GM13977 (cell line): Measurements from ENCODE around the gene RGS17.
A peak's percentile ranks its signal among the peaks of the same experiment; 100 is the strongest.

Experiments
- DNase-seq: peaks from one replicate; pipeline ENCODE4 v3.0.0; 2012; ENCODE audit warnings: low spot score
- CTCF ChIP-seq: IDR thresholded peaks from 2 replicates; pipeline ENCODE4 v1.5.1; 2012; ENCODE audit warnings: mild to moderate bottlenecking, control low read depth; ENCODE audit not compliant: insufficient read depth; ENCODE audit errors: extremely low read depth, missing control alignments
- in situ Hi-C: fragments of 300-500 bp; cut with MboI; formaldehyde crosslinking; loops from one replicate; pipeline ENCODE4 v1.12.0; 2022; ENCODE audit warnings: low sequenced_read_pairs, low pct_unique_long_range_greater_than_20kb, mixed read lengths, inconsistent platforms; ENCODE audit not compliant: unreplicated experiment

RGS17 gene

GRCh38 chr6:153032255-153032882, 98.7 kb downstream of the RGS17 start:
- DNase-seq, result no peak
- TF ChIP-seq CTCF, result peak; percentile 57
- in situ Hi-C loops, result loop anchor here (25.0 kb wide), 2 partner anchors 280 to 480 kb away; no protein-coding TSS in a partner anchor

GRCh38 chr6:153031335-153031955, 99.6 kb downstream of the RGS17 start:
- no peak for DNase-seq
- in situ Hi-C loops, result loop anchor here (25.0 kb wide), 2 partner anchors 281 to 481 kb away; no protein-coding TSS in a partner anchor
- TF ChIP-seq CTCF, result no peak

- in situ Hi-C loops, result loop anchor here (25.0 kb wide), 2 partner anchors 283 to 483 kb away; no protein-coding TSS in a partner anchor
- no peak for DNase-seq
- no peak for TF ChIP-seq CTCF
These were observed 102.1 kb downstream of the RGS17 start for GRCh38 chr6:153028963-153029362.

- in situ Hi-C loops, result loop anchor here (25.0 kb wide), 2 partner anchors 284 to 484 kb away; no protein-coding TSS in a partner anchor
- no peak for TF ChIP-seq CTCF
- DNase-seq, result no peak
These were observed 102.8 kb downstream of the RGS17 start for GRCh38 chr6:153028286-153028685.

GRCh38 chr6:153027480-153027879, 103.6 kb downstream of the RGS17 start:
- no peak for DNase-seq
- in situ Hi-C loops, result loop anchor here (25.0 kb wide), 2 partner anchors 285 to 485 kb away; no protein-coding TSS in a partner anchor
- no peak for TF ChIP-seq CTCF

- in situ Hi-C loops, result loop anchor here (25.0 kb wide), 2 partner anchors 288 to 488 kb away; no protein-coding TSS in a partner anchor
- no peak for TF ChIP-seq CTCF
- no peak for DNase-seq
These were observed 106.4 kb downstream of the RGS17 start for GRCh38 chr6:153024709-153025017.
